Hematopoietic multipotent progenitor cell treated with erythropoietin and hydrocortisone succinate and interleukin-3 and kit ligand, for 4 days (in vitro differentiated cells): Measurements from ENCODE around the gene MFSD11.
A peak's percentile ranks its signal among the peaks of the same experiment; 100 is the strongest.
"Not testable (repeated sequence)": the region's sequence is repeated elsewhere in the genome, so short reads cannot be mapped to it uniquely, and the experiment has no call there.

Source experiments
- DNase-seq: peaks from one replicate; pipeline ENCODE4 v3.0.0-alpha.2; 2015

MFSD11 gene

GRCh38 chr17:76709077-76709950 is 28.6 kb upstream of the MFSD11 start:
- DNase-seq, result no peak

DNA sequence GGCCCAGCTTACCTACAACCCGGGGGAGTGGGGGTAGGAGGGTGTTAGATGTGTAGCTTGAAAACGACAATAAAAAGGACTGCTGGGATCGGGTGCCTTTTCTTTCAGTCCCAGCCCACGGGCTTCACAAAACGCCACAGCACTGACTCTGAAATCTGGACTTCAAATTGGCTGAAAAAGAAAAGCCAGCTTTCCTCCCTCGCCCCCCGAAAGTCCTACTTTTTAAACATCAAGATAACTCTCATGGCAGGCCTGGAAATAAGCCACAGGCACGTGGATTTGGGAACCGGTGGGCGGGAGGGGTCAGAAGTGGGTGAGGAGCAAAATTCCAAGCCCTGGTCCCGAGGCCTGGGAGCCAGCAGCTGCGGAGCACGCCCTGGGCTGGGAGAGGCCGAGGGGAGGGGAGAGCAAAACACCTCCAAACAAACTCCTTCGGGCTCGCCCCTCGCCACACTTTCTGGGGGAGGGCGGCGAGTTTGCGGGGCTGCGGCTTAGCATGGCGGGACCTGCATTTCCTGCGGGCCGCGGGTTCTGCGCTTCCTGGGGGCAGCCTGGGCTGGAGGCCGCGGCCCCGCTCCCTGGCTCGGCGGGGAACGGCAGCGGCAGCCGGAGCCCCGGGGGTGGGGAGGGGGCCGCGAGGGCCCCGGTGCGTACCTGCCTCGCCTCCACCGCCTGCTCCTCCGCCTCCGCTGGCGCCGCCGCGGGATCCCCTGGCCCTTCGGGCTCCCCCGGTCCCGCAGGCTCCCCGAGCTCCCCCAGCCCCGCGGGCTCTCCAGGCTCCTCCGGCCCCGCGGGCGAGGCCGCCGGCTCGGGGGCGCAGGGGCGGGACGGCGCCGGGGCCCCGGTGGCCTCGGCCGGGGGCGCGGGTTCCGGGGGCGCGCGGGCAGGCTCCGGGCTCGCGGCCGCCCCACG is 27.7 kb upstream of the MFSD11 start:
- DNase-seq, result not testable (repeated sequence)

- peak; percentile 67 for DNase-seq
These were observed 26.9 kb upstream of the MFSD11 start, which contains the start of gene MXRA7 for GRCh38 chr17:76710863-76711611. Gene MXRA7 (minus strand): TSS chr17:76710965. CDS start chr17:76710946, 19 bp downstream.

DNA sequence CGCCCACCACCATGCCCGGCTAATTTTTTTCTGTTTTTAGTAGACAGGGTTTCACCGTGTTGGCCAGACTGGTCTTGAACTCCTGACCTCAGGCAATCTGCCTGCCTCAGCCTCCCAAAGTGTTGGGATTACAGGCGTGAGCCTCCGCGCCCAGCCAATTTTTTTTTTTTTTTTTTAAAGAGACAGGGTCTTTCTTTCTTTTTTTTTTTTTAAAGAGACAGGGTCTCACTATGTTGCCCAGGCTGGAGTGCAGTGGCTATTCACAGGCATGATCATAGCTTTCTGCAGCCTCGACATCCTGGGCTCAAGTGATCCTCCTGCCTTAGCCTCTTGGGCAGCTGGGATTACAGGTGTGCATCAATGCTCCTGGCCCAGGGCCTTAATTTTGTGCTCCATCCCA is 25.6 kb upstream of the MFSD11 start:
- not testable (repeated sequence) for DNase-seq

- no peak for DNase-seq
These were observed 24.2 kb upstream of the MFSD11 start for GRCh38 chr17:76713765-76714164.

GRCh38 chr17:76714336-76714735 is 23.6 kb upstream of the MFSD11 start:
- DNase-seq, result no peak

GRCh38 chr17:76714822-76715495 is 23.0 kb upstream of the MFSD11 start:
- peak; percentile 83 for DNase-seq

DNA sequence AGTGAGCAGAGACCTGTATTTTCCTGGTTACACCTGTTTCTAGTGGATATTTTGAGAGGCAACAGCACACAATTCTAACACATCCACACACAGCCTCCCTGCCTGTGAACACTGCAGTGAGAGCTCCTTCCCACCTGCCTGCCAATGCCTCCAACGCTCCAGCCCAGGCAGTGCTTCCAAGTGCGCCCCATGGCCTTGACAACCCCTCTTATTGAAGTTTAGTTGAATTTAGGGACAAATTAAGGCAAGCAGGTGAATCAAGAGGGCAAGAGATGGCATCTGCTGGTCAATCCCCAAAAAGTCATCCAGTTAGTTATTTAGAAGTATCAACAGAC is 22.5 kb upstream of the MFSD11 start:
- no peak for DNase-seq

GRCh38 chr17:76716146-76716838 is 21.6 kb upstream of the MFSD11 start:
- peak; percentile 92 for DNase-seq

DNA sequence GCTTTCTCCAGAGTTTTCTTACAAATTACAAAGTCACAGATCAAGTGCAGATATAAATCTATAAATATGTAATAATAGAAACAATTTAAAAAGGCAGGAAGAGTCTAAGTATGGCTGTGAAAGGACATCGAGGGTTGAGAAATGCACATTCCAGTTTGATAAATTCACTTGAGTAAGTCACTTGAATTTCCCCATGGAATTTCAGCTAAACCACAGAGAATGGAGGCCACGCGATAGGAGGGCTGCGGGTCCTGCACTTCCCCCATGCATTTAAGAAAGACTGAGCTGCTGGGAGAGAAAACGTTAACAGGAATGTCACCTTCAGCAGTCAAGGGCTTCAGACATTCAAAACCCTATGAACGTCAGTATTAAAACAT is 21.1 kb upstream of the MFSD11 start:
- no peak for DNase-seq

GRCh38 chr17:76718516-76718915 is 19.4 kb upstream of the MFSD11 start:
- no peak for DNase-seq

- no peak for DNase-seq
These were observed 17.7 kb upstream of the MFSD11 start for GRCh38 chr17:76720211-76720610.

- no peak for DNase-seq
These were observed 17.0 kb upstream of the MFSD11 start for GRCh38 chr17:76720941-76721340.

DNA sequence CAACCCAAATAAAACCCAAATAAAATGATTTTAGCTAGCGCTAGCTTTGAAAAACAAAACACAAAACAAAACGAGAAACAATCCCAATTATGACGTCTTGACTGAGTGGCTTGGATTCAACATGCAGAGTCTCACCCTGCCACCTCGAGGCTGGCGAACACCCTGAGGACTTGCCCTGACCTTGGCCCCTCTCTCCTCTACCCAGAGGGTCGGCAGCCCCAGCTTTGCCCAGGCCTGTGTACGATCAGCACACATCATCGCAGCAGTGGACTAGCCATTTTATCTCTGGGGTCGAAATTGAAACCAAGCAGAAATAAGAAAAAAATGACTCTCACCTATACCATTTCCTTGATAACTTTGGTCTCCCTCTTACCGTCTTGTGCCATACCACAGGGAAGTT is 16.5 kb upstream of the MFSD11 start:
- no peak for DNase-seq

DNA sequence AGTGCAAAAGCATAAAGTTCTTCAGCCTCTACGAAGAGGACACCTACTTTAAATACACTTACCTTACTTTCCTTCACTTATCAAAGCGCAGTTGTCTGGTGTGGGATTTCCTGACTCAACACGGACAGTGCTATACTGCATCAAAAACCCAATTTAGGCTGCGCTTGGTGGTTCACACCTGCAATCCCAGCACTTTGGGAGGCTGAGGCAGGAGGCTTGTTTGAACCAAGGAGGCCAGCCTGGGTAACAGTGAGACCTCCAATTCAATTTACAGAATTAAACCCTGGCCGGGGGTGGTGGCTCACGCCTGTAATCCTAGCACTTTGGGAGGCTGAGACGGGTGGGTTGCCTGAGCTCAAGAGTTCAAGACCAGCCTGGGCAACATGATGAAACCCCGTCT is 15.6 kb upstream of the MFSD11 start:
- no peak for DNase-seq

DNA sequence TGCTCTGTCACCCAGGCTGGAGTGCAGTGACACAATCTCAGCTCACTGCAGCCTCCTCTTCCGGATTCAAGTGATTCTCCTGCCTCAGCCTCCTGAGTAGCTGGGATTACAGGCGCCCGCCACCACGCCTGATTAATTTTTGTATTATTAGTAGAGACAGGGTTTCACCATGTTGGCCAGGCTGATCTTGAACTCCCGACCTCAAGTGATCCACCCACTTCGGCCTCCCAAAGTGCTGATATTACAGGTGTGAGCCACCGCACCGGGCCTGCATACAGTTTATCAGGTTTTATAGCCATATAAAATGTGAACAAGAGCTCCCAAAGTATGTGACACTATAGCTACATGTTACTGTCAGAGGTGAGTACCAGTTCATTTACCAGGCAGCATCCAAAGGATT is 14.9 kb upstream of the MFSD11 start:
- DNase-seq, result not testable (repeated sequence)

- no peak for DNase-seq
These were observed 14.1 kb upstream of the MFSD11 start for GRCh38 chr17:76723812-76724211.

GRCh38 chr17:76725580-76726230 is 12.2 kb upstream of the MFSD11 start:
- peak; percentile 90 for DNase-seq

DNA sequence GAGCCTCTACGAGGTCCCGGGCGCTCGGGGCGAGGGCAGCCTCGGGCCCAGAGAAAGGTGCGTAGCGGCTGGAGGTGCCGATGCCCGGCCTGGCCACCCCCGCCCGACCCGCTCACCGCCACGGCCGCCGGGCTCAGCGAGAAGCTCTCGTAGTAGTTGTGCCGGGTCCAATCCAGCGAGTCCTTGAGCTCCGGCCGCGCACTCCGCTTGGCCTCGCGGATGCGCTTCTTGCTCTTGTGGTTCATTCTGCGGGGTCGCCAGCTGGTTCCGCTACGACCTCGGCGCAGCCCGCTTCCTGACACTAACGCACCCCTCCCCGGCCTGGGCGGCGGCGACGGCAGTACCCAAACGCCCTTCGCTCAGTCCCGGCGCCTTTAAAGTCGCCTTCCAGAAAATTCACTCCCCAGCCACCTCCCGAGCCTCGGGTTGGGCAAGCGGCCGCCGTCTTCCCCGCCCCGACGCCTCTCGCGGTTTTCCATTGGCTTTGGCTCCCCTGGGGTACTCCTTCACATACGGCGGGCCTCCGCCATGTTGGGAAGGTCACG is 11.6 kb upstream of the MFSD11 start, which contains the start of gene JMJD6:
JMJD6 (minus strand) TSS at position 376 of the 545 bp plus-strand sequence; CDS start at position 245, 131 bp downstream.
- peak; percentile 98 for DNase-seq

- peak; percentile 90 for DNase-seq
These were observed 10.9 kb upstream of the MFSD11 start, which contains the start of gene METTL23 for GRCh38 chr17:76726776-76727718. Gene METTL23 (plus strand): TSS chr17:76726839. CDS start chr17:76729711, 2,872 bp downstream.
